HepG2 (cell line): Measurements from ENCODE around the gene CCNQ. TPM values are rescaled to one million over a fixed set of nuclear protein-coding genes. Genes with fewer than 3 reads are reported as not detected.

Experiments used
- CBX2 ChIP-seq, 2 experiments: fragments of 200-600 bp in 1 of 2; sonication (generic); formaldehyde crosslinking in 1 of 2; IDR thresholded peaks; 2 replicates each; pipeline versions ENCODE4 v1.7.0 to v1.8.1; 2018 to 2022; ENCODE audit warnings: low read depth in 2 of 2, low read length in 1 of 2, mild to moderate bottlenecking in 1 of 2, missing genetic modification reagents in 1 of 2
- FIP1L1 ChIP-seq: fragments of 200-400 bp; formaldehyde crosslinking; IDR thresholded peaks from 2 replicates; pipeline ENCODE4 v1.6.1; 2018; ENCODE audit warnings: low read depth, mild to moderate bottlenecking, low read length, moderate library complexity, borderline replicate concordance; ENCODE audit not compliant: insufficient read depth
- GABPB1 ChIP-seq: IDR thresholded peaks from 2 replicates; pipeline ENCODE4 v1.6.1; 2016; ENCODE audit warnings: mild to moderate bottlenecking, missing genetic modification reagents, moderate library complexity, missing compliant biosample characterization
- HHEX ChIP-seq: IDR thresholded peaks from 2 replicates; pipeline ENCODE4 v1.6.1; 2016; ENCODE audit warnings: control low read depth
- HNRNPK ChIP-seq: fragments of 200-400 bp; formaldehyde crosslinking; IDR thresholded peaks from 2 replicates; pipeline ENCODE4 v1.6.1; 2018; ENCODE audit warnings: low read length, low read depth, moderate library complexity, mild to moderate bottlenecking; ENCODE audit not compliant: poor library complexity, severe bottlenecking
- HOXA3 ChIP-seq: sonication (generic); formaldehyde crosslinking; IDR thresholded peaks from 2 replicates; pipeline ENCODE4 v1.5.0; 2020; ENCODE audit warnings: missing genetic modification reagents
- IKZF1 ChIP-seq: fragments of 450-650 bp; IDR thresholded peaks from 2 replicates; pipeline ENCODE4 v1.7.1; 2016
- KLF9 ChIP-seq: IDR thresholded peaks from 2 replicates; pipeline ENCODE4 v1.6.1; 2016; ENCODE audit warnings: low read depth
- PHF8 ChIP-seq: sonication (generic); formaldehyde crosslinking; IDR thresholded peaks from 2 replicates; pipeline ENCODE4 v1.5.0; 2020; ENCODE audit warnings: missing genetic modification reagents
- RARA ChIP-seq: IDR thresholded peaks from 2 replicates; pipeline ENCODE4 v1.6.1; 2016; ENCODE audit warnings: missing genetic modification reagents, missing compliant biosample characterization
- RBFOX2 ChIP-seq: fragments of 200-400 bp; formaldehyde crosslinking; IDR thresholded peaks from 2 replicates; pipeline ENCODE4 v1.6.1; 2017; ENCODE audit warnings: low read depth, mild to moderate bottlenecking, low read length
- SALL2 ChIP-seq: sonication (generic); formaldehyde crosslinking; IDR thresholded peaks from 2 replicates; pipeline ENCODE4 v1.8.1; 2023; ENCODE audit warnings: mild to moderate bottlenecking, missing genetic modification reagents, inconsistent platforms
- SAP130 ChIP-seq: IDR thresholded peaks from 2 replicates; pipeline ENCODE4 v1.6.1; 2016; ENCODE audit warnings: low read depth
- SNAI1 ChIP-seq: sonication (generic); formaldehyde crosslinking; IDR thresholded peaks from 2 replicates; pipeline ENCODE4 v1.5.0; 2020; ENCODE audit warnings: mild to moderate bottlenecking, missing genetic modification reagents, borderline replicate concordance
- SP5 ChIP-seq: IDR thresholded peaks from 2 replicates; pipeline ENCODE4 v1.6.1; 2016; ENCODE audit warnings: low read depth, borderline replicate concordance
- YEATS4 ChIP-seq: sonication (generic); formaldehyde crosslinking; IDR thresholded peaks from 2 replicates; pipeline ENCODE4 v1.4.0; 2020; ENCODE audit warnings: missing genetic modification reagents, borderline replicate concordance
- ZNF274 ChIP-seq: sonication (generic); formaldehyde crosslinking; IDR thresholded peaks from 2 replicates; pipeline ENCODE4 v1.5.1; 2020; ENCODE audit warnings: mild to moderate bottlenecking, missing genetic modification reagents
- ZNF292 ChIP-seq: sonication (generic); formaldehyde crosslinking; IDR thresholded peaks from 2 replicates; pipeline ENCODE4 v1.8.1; 2022; ENCODE audit warnings: mild to moderate bottlenecking, low read depth, missing genetic modification reagents, borderline replicate concordance
- ZNF615 ChIP-seq: sonication (generic); formaldehyde crosslinking; IDR thresholded peaks from 2 replicates; pipeline ENCODE4 v1.5.0; 2020; ENCODE audit warnings: mild to moderate bottlenecking, missing genetic modification reagents, borderline replicate concordance
- ZSCAN31 ChIP-seq: sonication (generic); formaldehyde crosslinking; IDR thresholded peaks from 2 replicates; pipeline ENCODE4 v1.5.0; 2020; ENCODE audit warnings: low read depth, mild to moderate bottlenecking, missing genetic modification reagents
- polyA plus RNA-seq, 8 experiments: library from polyadenylated mRNA; depleted of rRNA in 3 of 8; stranded (reverse) in 7 of 8; unstranded in 1 of 8; fragments of >200 nt; fragmentation: Illumina TruSeq in 4 of 8; extraction: Trizol in 4 of 8; gene quantifications; 2 replicates each; pipeline versions ENCODE4 v1.2.1 to v1.2.3, GENCODE V29; 2011 to 2016; ENCODE audit warnings: low read depth in 4 of 8, missing spikeins in 1 of 8, mixed read lengths in 1 of 8; ENCODE audit not compliant: insufficient read depth in 1 of 8
- total RNA-seq, 5 experiments: library from RNA; depleted of rRNA; stranded (reverse); fragments of >200 nt; fragmentation: Illumina TruSeq; extraction: Trizol; gene quantifications; 2 replicates each; pipeline ENCODE4 v1.2.3, GENCODE V29; 2016; ENCODE audit warnings: low read depth in 1 of 5
- TF ChIP-seq, protein P1 (sequence below): sonication (generic); formaldehyde crosslinking; IDR thresholded peaks from 2 replicates; pipeline ENCODE4 v1.5.0; 2020; ENCODE audit warnings: missing genetic modification reagents
- TF ChIP-seq, protein P2 (sequence below): sonication (generic); formaldehyde crosslinking; IDR thresholded peaks from 2 replicates; pipeline ENCODE4 v1.4.0; 2020; ENCODE audit warnings: missing genetic modification reagents
- TF ChIP-seq, protein P3 (sequence below): IDR thresholded peaks from 2 replicates; pipeline ENCODE4 v1.6.1; 2016; ENCODE audit warnings: mild to moderate bottlenecking
- TF ChIP-seq, protein P4 (sequence below): sonication (generic); formaldehyde crosslinking; IDR thresholded peaks from 2 replicates; pipeline ENCODE4 v1.4.0; 2020; ENCODE audit warnings: missing genetic modification reagents

The CCNQ gene
- total and polyA plus RNA-seq, 2 of the 13 experiments (the other 11 are each of a cell fraction or from before 2014, with no cell fraction given), result 15.0 to 25.5 TPM

DNA sequence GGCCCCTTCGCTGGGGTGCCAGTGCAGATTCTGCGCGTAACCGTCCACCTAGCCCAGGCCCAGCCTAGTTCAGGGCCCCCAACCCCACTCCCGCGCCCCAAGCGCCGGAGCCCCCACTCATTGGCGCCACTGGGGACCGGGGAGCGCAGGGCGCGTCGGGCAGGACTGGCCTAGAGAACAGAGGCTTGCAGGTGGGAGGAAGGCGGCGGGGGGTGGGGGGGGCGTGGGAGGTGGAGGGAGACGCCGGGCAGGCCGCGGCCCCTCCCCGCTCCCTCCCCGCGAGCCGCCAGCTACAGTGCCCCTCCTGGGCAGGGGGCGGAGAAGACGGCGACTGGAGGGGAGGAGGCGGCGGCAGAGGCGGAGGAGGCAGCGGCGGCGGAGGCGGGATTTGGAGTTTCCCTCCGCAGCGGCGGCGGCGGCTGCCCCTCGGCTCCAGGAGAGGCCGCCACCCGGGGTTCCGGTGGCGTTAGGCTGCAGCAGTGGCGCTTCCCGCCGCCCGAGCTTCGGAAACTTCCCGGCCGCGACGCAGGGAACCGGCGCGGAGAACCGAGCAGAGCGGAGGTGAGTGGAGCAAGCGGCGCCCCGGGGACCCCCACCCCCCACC is 43.2 kb upstream of the CCNQ start (continued):
- TF ChIP-seq, protein P1, sequence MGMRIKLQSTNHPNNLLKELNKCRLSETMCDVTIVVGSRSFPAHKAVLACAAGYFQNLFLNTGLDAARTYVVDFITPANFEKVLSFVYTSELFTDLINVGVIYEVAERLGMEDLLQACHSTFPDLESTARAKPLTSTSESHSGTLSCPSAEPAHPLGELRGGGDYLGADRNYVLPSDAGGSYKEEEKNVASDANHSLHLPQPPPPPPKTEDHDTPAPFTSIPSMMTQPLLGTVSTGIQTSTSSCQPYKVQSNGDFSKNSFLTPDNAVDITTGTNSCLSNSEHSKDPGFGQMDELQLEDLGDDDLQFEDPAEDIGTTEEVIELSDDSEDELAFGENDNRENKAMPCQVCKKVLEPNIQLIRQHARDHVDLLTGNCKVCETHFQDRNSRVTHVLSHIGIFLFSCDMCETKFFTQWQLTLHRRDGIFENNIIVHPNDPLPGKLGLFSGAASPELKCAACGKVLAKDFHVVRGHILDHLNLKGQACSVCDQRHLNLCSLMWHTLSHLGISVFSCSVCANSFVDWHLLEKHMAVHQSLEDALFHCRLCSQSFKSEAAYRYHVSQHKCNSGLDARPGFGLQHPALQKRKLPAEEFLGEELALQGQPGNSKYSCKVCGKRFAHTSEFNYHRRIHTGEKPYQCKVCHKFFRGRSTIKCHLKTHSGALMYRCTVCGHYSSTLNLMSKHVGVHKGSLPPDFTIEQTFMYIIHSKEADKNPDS (CRISPR knock-in tag), result no peak
- TF ChIP-seq ZNF615 (CRISPR knock-in tag), result no peak
- TF ChIP-seq, protein P2, sequence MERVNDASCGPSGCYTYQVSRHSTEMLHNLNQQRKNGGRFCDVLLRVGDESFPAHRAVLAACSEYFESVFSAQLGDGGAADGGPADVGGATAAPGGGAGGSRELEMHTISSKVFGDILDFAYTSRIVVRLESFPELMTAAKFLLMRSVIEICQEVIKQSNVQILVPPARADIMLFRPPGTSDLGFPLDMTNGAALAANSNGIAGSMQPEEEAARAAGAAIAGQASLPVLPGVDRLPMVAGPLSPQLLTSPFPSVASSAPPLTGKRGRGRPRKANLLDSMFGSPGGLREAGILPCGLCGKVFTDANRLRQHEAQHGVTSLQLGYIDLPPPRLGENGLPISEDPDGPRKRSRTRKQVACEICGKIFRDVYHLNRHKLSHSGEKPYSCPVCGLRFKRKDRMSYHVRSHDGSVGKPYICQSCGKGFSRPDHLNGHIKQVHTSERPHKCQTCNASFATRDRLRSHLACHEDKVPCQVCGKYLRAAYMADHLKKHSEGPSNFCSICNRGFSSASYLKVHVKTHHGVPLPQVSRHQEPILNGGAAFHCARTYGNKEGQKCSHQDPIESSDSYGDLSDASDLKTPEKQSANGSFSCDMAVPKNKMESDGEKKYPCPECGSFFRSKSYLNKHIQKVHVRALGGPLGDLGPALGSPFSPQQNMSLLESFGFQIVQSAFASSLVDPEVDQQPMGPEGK (CRISPR knock-in tag), result peak; percentile 72
- TF ChIP-seq CBX2 (IDR thresholded peaks at IDR 0.05; ENCODE audit: low read depth, low read length), result no peak
- no peak for TF ChIP-seq CBX2 (CRISPR knock-in tag; IDR thresholded peaks at IDR 0.05; ENCODE audit: low read depth)
- TF ChIP-seq HOXA3 (CRISPR knock-in tag), result no peak; the same call in 1 of the 2 replicates
- peak; percentile 14; the same call in 1 of the 2 replicates for TF ChIP-seq RARA
- no peak for TF ChIP-seq KLF9 (CRISPR knock-in tag)
- TF ChIP-seq, protein P3, sequence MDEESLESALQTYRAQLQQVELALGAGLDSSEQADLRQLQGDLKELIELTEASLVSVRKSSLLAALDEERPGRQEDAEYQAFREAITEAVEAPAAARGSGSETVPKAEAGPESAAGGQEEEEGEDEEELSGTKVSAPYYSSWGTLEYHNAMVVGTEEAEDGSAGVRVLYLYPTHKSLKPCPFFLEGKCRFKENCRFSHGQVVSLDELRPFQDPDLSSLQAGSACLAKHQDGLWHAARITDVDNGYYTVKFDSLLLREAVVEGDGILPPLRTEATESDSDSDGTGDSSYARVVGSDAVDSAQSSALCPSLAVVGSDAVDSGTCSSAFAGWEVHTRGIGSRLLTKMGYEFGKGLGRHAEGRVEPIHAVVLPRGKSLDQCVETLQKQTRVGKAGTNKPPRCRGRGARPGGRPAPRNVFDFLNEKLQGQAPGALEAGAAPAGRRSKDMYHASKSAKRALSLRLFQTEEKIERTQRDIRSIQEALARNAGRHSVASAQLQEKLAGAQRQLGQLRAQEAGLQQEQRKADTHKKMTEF (CRISPR knock-in tag), result no peak; the same call in 1 of the 2 replicates
- no peak for TF ChIP-seq SALL2 (CRISPR knock-in tag)
- no peak for TF ChIP-seq SNAI1
- TF ChIP-seq YEATS4, result 0 out of 2 replicates have a peak, but pooled peaks have one; percentile 37
- TF ChIP-seq HNRNPK, result peak; percentile 42
- TF ChIP-seq HHEX (CRISPR knock-in tag), result no peak
- TF ChIP-seq SAP130 (CRISPR knock-in tag), result peak; percentile 39; the same call in 1 of the 2 replicates
- TF ChIP-seq RBFOX2, result peak; percentile 59; the same call in 1 of the 2 replicates
- TF ChIP-seq IKZF1, result no peak
- TF ChIP-seq ZNF274 (CRISPR knock-in tag), result no peak
- TF ChIP-seq FIP1L1, result no peak
- TF ChIP-seq ZNF292 (CRISPR knock-in tag), result no peak
- TF ChIP-seq ZSCAN31 (CRISPR knock-in tag), result no peak
- peak; percentile 34; the same call in 1 of the 2 replicates for TF ChIP-seq PHF8 (CRISPR knock-in tag)
- TF ChIP-seq, protein P4, sequence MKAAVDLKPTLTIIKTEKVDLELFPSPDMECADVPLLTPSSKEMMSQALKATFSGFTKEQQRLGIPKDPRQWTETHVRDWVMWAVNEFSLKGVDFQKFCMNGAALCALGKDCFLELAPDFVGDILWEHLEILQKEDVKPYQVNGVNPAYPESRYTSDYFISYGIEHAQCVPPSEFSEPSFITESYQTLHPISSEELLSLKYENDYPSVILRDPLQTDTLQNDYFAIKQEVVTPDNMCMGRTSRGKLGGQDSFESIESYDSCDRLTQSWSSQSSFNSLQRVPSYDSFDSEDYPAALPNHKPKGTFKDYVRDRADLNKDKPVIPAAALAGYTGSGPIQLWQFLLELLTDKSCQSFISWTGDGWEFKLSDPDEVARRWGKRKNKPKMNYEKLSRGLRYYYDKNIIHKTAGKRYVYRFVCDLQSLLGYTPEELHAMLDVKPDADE (CRISPR knock-in tag), result no peak
- TF ChIP-seq SP5 (CRISPR knock-in tag), result peak; percentile 65
- peak; percentile 45; the same call in 1 of the 2 replicates for TF ChIP-seq GABPB1
